K562 (cell line): ENCODE data around the gene FBXO48. TPM values are rescaled to one million over a fixed set of nuclear protein-coding genes. Genes with fewer than 3 reads are reported as not detected.

Source experiments
- ARID4B ChIP-seq: sonication (generic); formaldehyde crosslinking; IDR thresholded peaks from 2 replicates; pipeline ENCODE4 v1.8.0; 2022; ENCODE audit warnings: mild to moderate bottlenecking, missing genetic modification reagents
- CBFB ChIP-seq: sonication (generic); formaldehyde crosslinking; IDR thresholded peaks from 2 replicates; pipeline ENCODE4 v1.4.0; 2020; ENCODE audit warnings: mild to moderate bottlenecking, missing genetic modification reagents
- CREB3L1 ChIP-seq: fragments of 450-650 bp; IDR thresholded peaks from 2 replicates; pipeline ENCODE4 v1.6.1; 2014; ENCODE audit warnings: low read depth, mild to moderate bottlenecking, moderate library complexity, borderline replicate concordance
- CSDE1 ChIP-seq, 2 experiments: fragments of 450-650 bp; IDR thresholded peaks; 2 replicates each; pipeline ENCODE4 v1.6.1; 2016; ENCODE audit warnings: mild to moderate bottlenecking in 1 of 2
- EWSR1 ChIP-seq: fragments of 450-650 bp; IDR thresholded peaks from 2 replicates; pipeline ENCODE4 v1.6.1; 2018; ENCODE audit warnings: borderline replicate concordance, mild to moderate bottlenecking, low read depth, moderate library complexity; ENCODE audit not compliant: partially characterized antibody
- GABPB1 ChIP-seq: sonication (generic); formaldehyde crosslinking; IDR thresholded peaks from 2 replicates; pipeline ENCODE4 v1.8.0; 2022; ENCODE audit warnings: mild to moderate bottlenecking, missing genetic modification reagents
- GATAD2B ChIP-seq: fragments of 450-650 bp; IDR thresholded peaks from 2 replicates; pipeline ENCODE4 v1.6.1; 2017; ENCODE audit warnings: mild to moderate bottlenecking, borderline replicate concordance
- ILK ChIP-seq: fragments of 450-650 bp; IDR thresholded peaks from 2 replicates; pipeline ENCODE4 v1.6.1; 2016; ENCODE audit warnings: missing genetic modification characterization, low read depth, mild to moderate bottlenecking, missing compliant biosample characterization, moderate library complexity, borderline replicate concordance
- NFE2L1 ChIP-seq: fragments of 450-650 bp; IDR thresholded peaks from 2 replicates; pipeline ENCODE4 v1.6.1; 2016; ENCODE audit warnings: missing genetic modification characterization, low read depth, mild to moderate bottlenecking, missing compliant biosample characterization, moderate library complexity, borderline replicate concordance
- NR4A1 ChIP-seq, 2 experiments: fragments of 250-450 bp in 1 of 2; fragments of 450-650 bp in 1 of 2; sonication (Bioruptor Pico) in 1 of 2; IDR thresholded peaks; 2 replicates each; pipeline versions ENCODE4 v1.4.0 to v1.6.1; 2016 to 2020; ENCODE audit warnings: mild to moderate bottlenecking in 2 of 2, missing compliant biosample characterization in 1 of 2, missing genetic modification characterization in 1 of 2, moderate library complexity in 1 of 2
- PHF21A ChIP-seq: fragments of 450-650 bp; IDR thresholded peaks from 2 replicates; pipeline ENCODE4 v1.6.1; 2017; ENCODE audit warnings: low read depth, borderline replicate concordance
- TGIF2 ChIP-seq: sonication (generic); formaldehyde crosslinking; IDR thresholded peaks from 2 replicates; pipeline ENCODE4 v1.8.1; 2022; ENCODE audit warnings: mild to moderate bottlenecking, missing genetic modification reagents, moderate library complexity
- YY1 ChIP-seq, 3 experiments: IDR thresholded peaks; 2 replicates each; pipeline ENCODE4 v1.6.1; 2011; ENCODE audit warnings: low read length in 2 of 3, mild to moderate bottlenecking in 2 of 3, moderate library complexity in 2 of 3, borderline replicate concordance in 1 of 3, control low read depth in 1 of 3, low read depth in 1 of 3; ENCODE audit not compliant: insufficient read depth in 3 of 3, insufficient replicate concordance in 2 of 3, control insufficient read depth in 1 of 3, insufficient read length in 1 of 3; ENCODE audit errors: extremely low read depth in 1 of 3
- ZNF561 ChIP-seq: fragments of 450-650 bp; formaldehyde crosslinking; conservative IDR thresholded peaks from 2 replicates; pipeline ENCODE4 v1.4.0; 2020; ENCODE audit warnings: mild to moderate bottlenecking, moderate library complexity
- ZNF77 ChIP-seq: fragments of 250-450 bp; sonication (Bioruptor Pico); IDR thresholded peaks from 2 replicates; pipeline ENCODE4 v1.5.0; 2020
- ZNF780A ChIP-seq: fragments of 250-450 bp; sonication (Bioruptor Pico); IDR thresholded peaks from 2 replicates; pipeline ENCODE4 v1.5.0; 2021; ENCODE audit warnings: mild to moderate bottlenecking
- polyA plus RNA-seq, 8 experiments: library from polyadenylated mRNA; depleted of rRNA in 4 of 8; stranded (reverse) in 5 of 8; unstranded in 3 of 8; fragments of >200 nt; fragmentation: Nextera tagmentation in 2 of 8; fragmentation: Illumina TruSeq in 1 of 8; extraction: Ambion mirVana in 2 of 8; extraction: Trizol in 1 of 8; gene quantifications; 2 replicates each; pipeline versions ENCODE4 v1.2.1 to v1.2.3, GENCODE V29; 2011 to 2014; ENCODE audit warnings: inconsistent platforms in 1 of 8, missing spikeins in 1 of 8
- total RNA-seq, 7 experiments: library from RNA; depleted of rRNA in 6 of 7; stranded (reverse); fragments of >200 nt in 6 of 7; fragmentation: Illumina TruSeq in 2 of 7; extraction: Trizol in 2 of 7; gene quantifications; 2 replicates each; pipeline versions ENCODE4 v1.2.1 to v1.2.3, GENCODE V29; 2011 to 2021; ENCODE audit warnings: low replicate concordance in 1 of 7
- TF ChIP-seq, protein P1 (sequence below): fragments of 250-450 bp; sonication (Bioruptor Pico); IDR thresholded peaks from 2 replicates; pipeline ENCODE4 v1.4.0; 2020; ENCODE audit warnings: mild to moderate bottlenecking, moderate library complexity, borderline replicate concordance

FBXO48 gene
- total and polyA plus RNA-seq, 9 of the 15 experiments (the other 6 are each of a cell fraction or from before 2014, with no cell fraction given): 0.36 to 1.8 (median 0.73) TPM

- TF ChIP-seq EWSR1 (no peak), ZNF780A (CRISPR knock-in tag) (no peak), ZNF77 (CRISPR knock-in tag) (no peak), YY1 (IDR thresholded peaks at IDR 0.05; ENCODE audit: borderline replicate concordance in 1 of 3, control insufficient read depth in 1 of 3, extremely low read depth in 1 of 3, insufficient read depth in 3 of 3, insufficient read length in 1 of 3, insufficient replicate concordance in 2 of 3, low read depth in 1 of 3, low read length in 2 of 3) (peak in 1 of 3 experiments; percentile 41), NFE2L1 (tag) (no peak), GABPB1 (CRISPR knock-in tag) (peak; percentile 59), TGIF2 (CRISPR knock-in tag) (0 out of 2 replicates have a peak, but pooled peaks have one; percentile 54), CBFB (CRISPR knock-in tag) (no peak), GATAD2B (peak; percentile 91), ZNF561 (CRISPR knock-in tag) (no peak), CSDE1 (IDR thresholded peaks at IDR 0.05) (no peak), CREB3L1 (peak; percentile 68; the same call in 1 of the 2 replicates), PHF21A (no peak), ILK (tag) (no peak), NR4A1 (CRISPR knock-in tag; IDR thresholded peaks at IDR 0.05) (no peak), NR4A1 (tag; IDR thresholded peaks at IDR 0.05) (no peak), ARID4B (CRISPR knock-in tag) (peak; percentile 56; the same call in 1 of the 2 replicates)
- TF ChIP-seq, protein P1, sequence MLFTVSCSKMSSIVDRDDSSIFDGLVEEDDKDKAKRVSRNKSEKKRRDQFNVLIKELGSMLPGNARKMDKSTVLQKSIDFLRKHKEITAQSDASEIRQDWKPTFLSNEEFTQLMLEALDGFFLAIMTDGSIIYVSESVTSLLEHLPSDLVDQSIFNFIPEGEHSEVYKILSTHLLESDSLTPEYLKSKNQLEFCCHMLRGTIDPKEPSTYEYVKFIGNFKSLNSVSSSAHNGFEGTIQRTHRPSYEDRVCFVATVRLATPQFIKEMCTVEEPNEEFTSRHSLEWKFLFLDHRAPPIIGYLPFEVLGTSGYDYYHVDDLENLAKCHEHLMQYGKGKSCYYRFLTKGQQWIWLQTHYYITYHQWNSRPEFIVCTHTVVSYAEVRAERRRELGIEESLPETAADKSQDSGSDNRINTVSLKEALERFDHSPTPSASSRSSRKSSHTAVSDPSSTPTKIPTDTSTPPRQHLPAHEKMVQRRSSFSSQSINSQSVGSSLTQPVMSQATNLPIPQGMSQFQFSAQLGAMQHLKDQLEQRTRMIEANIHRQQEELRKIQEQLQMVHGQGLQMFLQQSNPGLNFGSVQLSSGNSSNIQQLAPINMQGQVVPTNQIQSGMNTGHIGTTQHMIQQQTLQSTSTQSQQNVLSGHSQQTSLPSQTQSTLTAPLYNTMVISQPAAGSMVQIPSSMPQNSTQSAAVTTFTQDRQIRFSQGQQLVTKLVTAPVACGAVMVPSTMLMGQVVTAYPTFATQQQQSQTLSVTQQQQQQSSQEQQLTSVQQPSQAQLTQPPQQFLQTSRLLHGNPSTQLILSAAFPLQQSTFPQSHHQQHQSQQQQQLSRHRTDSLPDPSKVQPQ: no peak
Observed at GRCh38 chr2:68467077-68467960, at the start of gene FBXO48, which contains the start of gene APLF (continued).
